HG03469 (cell line): Measurements from ENCODE around the gene HIVEP2.

Source experiments
- ATAC-seq: cut with Tn5 transposase; IDR thresholded peaks from one replicate; pipeline ENCODE4 v1.9.1; 2021; ENCODE audit warnings: mild to moderate bottlenecking, moderate library complexity, moderate number of reproducible peaks; ENCODE audit not compliant: unreplicated experiment

The HIVEP2 gene

DNA sequence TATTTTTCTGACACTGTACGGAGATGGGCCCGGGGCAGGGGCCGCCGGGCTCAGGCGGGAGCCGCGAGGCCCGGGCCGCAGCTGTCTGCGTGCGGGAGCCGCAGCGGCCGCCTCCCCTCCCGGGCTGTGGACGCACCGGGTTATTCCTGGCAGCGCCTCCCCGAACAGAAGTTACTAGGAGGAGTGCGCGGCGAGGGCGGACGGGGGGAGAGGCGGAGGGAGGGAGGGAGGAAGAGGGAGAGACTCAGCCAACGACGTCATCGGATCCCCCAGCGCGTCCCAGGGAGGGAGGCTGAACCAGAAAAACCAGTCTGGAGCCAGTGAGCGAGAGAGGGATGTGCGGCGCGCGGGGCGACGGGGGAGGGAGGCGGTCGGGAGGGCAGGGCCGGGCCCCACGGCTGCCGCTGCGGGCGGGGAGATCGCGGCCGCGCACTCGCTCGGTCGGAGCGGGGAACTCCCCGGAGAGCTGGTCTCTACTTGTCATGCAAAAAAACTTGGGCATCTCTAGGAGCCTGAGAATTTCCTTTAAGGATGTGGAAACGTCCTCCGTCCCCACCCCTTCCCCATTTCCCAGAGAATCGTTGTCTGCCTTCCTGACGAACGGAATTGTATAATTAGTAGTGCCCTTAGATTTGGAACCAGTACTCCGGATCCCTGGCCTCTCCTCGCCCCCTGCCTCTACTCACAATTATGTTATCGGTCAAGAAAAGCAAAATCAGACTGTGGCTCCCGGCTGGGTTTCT is 1.4 kb upstream of the HIVEP2 start:
- ATAC-seq: no peak

DNA sequence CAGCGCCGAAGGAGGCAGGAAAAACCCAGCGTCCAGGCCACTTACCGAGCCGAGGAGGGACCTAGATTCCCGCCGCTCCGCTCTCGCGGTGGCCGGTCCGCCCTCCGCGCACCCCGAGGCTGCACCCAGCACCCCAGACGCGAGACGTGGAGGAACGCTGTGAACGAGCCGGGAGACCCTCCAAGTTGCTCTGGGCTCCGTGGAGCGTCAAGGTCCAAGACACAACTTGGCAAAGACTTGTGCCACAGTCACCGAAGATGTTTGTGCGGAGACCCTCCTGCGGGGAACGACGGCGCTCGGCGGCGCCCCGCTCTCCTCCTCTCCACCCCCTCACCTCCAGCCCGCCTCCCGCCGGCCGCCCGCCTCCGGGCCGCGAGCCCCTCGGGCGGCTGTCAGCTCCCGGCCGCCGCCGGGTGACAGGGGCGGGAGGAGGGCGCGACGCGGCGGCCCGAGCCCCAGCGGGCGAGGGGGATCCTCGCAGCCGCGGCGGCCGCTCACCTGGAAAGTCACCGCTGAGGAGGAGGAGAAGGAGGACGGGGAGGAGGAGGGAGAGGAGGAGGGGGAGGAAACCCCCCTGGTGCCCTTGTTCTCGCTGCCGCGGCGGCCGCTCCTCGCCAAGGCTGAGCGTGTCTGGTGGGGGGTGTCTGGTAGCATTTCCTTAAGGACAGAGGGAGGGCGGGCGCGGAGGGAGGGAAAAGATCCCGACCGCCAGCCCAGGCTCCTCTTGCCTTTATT is 637 bp upstream of the HIVEP2 start:
- no peak for ATAC-seq

DNA sequence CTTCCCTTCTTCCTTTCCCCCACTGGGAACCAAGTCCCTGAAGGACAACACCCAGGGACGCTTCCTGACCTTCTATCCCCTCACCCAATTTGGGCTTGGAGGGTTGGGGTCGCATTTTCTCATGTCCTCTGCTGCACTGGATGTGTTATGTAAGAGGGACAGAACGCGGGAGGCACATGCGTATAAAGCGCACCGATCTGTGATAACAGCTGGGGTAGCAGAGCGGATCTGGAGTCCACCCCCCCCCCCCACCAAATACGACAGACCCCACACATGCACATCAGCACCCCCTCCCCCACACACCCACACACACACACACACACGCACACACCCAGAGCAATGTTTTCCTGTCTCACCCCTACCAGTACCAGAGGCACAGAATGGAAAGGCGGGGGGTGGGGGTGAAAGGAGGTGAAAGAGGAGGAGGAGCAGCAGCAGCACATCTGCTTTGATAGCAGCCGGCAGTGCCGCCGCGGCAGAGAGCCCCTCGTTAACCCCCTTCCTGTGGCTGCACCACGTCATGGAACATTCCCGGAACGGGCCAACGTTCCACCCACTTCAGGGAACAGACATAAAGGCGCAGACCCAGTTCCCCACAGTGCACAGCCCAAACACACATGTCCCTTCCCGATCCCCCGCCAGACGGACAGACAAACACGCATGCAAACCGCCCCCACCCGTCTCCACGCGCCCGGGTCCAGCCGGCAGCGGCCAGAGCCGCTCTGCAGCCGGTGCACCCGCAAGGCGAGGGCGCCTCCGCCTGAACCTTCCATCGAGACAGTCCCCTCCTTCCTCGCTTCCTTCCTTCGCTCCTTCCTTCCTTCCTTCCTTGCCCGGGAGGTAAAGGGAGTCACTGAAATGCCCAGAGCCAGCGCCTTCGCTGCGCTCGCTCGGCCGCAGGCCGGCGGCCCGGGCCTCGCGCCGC is 590 bp downstream of the HIVEP2 start:
- no peak for ATAC-seq

DNA sequence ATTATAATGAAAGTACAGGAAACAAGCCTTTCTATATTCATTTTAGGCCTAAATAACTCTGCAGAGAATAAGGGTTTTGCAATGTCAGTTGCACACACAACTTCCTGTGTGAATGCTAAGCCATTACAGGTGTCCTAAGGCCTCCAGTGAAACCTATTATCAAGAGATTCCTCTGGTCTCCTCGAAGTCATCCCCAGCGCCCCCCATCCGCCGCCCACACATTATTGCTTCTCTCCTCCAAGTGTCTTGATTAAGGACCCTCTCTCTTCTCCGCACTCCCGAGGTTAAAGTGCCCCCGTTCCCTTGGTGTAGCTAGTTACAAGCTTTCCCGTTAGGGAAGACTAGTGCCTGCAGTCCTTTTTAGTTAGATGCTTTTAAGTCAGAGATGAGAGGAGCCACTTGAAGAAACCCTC is 1.3 kb downstream of the HIVEP2 start:
- ATAC-seq: no peak

DNA sequence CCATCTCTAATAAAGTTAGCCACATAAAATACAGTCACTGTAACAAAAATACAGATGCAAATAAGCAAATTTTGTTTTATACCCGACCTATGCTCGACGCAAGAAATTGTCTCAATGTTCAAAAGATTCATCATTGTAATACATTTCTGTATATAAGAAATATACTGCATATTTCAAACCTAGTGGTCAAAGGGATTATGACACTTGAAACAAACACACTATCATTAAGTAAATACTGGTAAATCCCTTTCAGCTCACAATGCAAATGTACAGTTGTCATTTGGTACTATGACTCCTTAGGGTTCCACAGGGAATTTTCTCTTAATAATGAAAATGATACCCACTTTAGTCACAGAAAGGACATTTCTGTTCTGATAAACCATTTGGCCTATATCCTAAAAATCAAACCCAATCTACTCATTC is 2.2 kb downstream of the HIVEP2 start:
- ATAC-seq: no peak

DNA sequence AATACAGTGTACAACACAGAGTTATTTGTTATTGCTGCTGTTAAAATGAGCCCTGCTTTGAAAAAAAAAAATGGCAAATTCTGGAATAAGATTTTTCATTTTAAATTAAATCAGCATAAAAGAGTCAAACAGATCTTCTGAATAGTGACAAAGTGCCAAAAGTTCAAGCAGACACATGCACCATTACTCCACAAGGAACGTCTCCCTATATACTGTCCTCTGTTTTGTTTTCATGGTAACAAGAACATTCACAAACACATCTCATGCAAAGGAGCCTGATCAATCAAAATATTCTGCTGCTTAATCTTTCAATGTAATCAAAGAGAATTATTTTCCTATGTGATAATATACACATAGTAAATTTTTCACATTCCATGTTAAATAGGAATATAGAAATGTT is 2.7 kb downstream of the HIVEP2 start:
- ATAC-seq: no peak

DNA sequence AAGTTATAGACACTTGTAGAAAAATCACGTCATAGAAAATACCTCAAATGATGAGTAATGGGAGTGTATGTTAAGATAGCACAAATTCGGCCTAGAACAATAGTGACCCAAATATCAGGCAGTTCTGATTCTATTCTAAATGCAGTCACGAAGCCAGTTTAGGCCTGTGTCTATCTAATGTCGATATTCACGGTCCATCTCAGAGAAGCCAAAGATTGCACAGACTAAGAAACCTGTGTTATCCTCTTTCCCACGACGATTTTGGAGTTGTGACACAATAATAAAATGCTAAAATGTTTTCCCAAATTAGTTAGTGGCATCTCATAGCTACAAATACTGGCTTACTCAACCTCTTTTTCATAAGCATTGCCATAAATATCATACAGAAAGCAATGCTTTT is 4.0 kb downstream of the HIVEP2 start:
- ATAC-seq: no peak

DNA sequence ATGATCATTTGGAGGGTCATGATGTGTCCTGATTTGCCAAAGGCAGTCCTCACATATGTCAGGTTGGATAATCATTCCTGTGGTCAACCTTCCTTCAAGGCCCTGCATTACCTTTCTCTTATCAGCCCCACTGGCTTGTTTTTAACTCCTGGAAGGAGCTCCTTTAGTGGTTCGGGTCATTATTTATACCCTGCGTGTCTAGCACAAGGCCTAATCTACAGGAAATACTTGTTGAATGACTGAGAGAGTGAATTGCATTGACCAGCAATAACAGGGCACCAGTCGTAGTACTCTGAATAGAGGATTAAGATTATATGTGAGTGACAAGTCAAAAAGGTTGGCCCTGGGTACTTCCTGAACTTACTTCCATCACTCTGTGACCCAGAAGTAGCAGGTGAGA is 4.5 kb downstream of the HIVEP2 start:
- no peak for ATAC-seq

DNA sequence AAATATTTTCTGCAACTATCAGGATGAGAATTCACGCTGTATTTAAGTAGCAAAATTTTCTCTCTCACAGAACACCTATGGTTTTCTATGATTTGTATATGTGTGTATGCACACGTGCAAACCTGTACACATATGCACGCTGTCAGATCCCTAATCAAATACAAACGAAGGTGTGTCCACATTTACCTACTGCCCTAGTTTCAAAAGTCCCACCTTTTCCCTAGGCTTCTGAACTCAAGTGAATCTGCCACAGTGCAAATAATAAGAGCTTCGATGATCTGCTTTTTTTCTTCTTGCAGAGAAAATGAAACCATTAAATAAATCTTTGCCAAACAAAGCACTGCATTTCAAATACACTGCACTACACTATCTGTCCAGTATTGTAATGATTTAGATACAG is 6.5 kb downstream of the HIVEP2 start:
- no peak for ATAC-seq

DNA sequence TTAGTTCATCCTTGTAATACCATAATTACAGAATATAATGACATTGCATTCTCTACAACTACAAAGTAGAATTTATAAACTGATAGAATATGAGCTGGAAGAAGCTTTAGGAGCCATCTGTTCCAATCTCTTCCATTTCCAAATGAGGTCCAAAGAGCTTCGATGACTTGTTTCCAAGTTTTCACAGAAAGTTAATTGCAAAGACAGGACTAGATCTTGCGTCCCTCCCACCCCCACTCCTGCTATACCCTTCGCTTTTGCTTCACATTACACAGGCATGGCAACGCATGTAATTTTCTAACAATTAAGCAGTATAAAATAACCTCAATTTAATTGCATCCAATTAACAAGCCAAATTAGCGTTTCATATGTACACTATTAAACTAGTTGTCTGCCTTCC is 7.0 kb downstream of the HIVEP2 start:
- ATAC-seq: no peak

DNA sequence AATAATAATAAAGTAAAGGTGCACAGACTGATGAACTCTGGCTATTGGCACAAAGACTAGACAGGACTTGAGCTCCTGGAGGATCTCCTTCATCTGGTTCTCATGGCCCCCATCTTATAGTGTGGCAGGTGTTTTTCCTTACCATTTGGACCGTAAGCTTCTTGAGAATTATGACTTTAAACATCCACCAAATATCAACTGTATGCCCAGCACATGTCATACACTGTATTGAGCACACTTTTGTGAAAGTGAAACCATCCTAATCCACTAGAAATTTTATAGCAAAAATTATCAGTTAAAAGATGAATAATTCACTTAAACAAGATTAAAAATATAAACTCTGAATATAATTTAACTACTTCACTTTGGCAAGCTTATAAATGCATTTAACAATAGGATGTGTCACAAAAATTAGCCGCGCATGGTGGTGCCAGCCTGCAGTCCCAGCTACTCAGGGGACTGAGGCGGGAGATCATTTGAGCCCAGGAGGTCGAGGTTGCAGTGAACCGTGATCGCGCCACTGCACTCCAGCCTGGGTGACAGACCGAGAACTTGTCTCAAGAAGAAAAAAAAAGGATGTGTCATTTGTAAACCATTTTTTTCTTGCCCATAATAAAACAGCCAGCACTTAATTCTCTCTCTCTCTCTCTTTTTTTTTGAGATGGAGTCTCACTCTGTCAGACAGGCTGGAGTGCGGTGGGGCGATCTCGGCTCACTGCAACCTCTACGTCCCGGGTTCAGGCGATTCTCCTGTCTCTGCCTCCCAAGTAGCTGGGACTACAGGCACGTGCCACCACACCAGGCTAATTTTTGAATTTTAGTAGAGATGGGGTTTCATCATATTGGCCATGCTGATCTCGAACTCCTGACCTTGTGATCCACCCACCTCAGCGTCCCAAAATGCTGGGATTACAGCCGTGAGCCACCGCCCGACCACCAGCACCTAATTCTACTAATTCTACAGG is 9.1 kb downstream of the HIVEP2 start:
- ATAC-seq: peak; percentile 43

DNA sequence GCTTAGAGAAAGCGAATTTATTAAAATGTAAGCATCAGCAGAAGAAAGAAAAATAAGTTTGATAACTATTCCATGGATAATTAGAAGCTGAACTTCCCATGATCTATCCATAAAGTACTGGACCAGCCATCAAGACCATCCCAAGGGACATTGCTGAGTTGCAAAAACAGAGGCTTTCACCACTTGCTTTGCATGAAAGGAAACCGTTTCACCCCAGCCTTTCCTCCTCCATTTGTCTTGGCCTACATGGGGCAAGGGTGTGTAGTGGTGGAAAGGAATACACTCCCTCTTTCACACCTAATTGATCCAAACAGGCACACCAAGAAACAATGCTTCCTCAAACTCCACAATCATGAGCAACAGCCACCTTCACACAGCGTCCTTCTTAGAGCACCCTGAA is 10.4 kb downstream of the HIVEP2 start:
- ATAC-seq: no peak

DNA sequence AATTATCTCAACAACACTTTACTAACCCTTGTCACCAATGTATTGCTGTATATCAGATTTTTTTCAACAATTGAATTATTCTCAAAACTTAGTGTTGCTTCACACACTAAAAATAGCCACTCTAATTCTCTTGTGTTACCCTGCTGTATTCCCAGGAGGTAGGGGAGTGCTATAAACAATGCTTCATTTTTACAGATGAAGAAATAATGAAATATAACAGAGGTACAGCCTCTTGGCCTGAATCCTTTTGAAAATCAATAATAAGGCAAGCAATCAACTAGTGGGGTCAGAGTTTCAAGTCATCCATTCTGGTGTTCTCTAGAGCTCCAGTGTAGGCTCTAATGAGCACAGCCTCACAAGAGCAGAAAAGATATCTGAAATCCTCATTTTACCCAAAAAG is 10.9 kb downstream of the HIVEP2 start:
- ATAC-seq: no peak

DNA sequence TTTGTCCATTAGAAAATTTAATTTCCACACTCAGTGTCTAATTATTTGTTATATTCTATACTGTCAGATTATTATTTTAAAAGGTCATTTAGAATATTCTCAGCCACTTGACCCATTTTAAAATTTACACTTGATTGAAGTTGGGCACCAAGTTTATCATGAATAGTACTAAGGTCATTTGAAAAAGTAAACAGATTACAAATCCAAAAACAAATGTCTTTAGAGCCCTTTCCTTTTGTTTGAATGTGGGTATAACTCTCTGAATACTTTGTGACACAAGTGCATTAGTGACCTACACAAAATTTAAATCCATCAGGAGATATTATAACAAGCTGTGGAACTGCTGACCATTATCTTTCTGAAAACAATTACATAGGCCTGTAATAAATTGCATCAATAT is 11.3 kb downstream of the HIVEP2 start:
- ATAC-seq: no peak

DNA sequence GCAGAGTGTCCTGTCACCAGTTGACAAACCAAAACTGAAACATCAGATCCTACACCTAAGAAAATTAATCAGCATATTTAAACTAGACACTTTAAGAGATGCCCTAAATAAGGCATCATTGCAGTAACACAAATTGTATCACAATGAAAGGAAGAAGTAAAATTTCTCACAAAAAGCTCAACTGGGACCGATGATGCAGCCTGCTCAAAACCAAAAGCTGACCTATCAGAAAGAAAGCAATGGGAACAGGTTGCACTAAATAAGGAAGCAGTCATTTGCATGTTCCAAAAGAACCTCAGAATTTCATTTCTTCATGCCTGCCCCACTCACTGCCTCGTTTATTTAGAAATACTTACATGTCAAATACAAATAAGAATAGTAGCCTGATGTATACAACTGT is 12.1 kb downstream of the HIVEP2 start:
- no peak for ATAC-seq

DNA sequence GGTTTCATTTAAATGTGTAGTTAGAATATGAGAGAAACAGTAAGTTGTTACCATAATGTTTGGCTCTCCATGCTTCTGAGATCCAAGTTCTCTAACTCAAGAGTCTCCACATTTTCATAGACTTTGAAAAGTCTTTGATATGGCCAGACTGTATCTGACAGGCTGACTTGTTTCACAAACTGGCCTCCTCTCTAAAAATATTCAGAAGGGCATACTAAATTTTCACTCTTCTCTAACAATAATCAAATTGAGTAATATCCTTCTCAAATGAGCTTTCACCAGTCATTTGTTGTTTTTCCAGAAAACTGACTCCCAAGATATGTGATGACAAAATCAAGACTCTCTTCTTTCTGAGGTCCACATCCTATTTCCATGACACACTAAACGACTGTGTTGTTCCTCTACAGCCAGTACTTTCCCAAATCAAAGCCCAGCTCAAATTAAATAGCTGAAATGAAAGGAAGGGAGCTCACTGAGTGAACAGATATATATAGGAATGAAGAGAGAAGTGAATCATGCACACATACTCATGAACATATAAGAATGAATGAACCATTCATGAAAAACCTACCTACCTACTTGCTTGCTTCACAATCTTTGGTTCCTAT is 15.1 kb downstream of the HIVEP2 start:
- ATAC-seq: no peak

DNA sequence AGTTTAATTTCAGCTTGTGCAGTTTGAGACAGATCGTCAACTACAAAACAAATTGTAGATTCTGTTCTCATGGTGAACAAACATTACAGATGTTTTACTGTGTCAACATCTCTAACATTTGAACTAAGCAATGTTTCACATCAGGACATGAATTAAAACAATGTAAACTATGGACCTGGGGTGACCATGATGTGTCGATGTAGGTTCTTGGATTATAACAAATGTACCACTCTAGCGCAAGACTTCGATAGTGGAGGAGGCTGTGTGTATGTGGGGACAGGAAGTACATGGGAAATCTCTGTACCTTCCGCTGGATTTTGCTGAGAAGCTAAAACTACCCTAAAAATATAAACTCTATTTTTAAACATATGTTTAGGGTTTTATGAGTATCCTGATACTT is 17.1 kb downstream of the HIVEP2 start:
- ATAC-seq: no peak

DNA sequence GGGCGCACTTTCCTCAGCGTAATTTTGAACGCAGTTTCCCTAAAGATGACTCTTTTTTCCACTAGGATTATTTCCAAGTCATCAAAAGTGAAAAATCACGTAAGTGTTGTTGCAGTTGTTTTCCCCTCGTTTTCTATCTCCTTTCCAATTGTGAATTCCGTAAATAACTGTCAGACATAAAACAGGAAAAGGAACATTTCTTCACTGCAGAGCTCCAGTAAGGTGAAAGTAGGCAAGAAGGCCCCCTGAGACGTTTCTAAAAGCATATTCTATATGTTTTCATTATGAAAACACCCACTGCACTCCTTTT is 17.8 kb downstream of the HIVEP2 start:
- no peak for ATAC-seq

DNA sequence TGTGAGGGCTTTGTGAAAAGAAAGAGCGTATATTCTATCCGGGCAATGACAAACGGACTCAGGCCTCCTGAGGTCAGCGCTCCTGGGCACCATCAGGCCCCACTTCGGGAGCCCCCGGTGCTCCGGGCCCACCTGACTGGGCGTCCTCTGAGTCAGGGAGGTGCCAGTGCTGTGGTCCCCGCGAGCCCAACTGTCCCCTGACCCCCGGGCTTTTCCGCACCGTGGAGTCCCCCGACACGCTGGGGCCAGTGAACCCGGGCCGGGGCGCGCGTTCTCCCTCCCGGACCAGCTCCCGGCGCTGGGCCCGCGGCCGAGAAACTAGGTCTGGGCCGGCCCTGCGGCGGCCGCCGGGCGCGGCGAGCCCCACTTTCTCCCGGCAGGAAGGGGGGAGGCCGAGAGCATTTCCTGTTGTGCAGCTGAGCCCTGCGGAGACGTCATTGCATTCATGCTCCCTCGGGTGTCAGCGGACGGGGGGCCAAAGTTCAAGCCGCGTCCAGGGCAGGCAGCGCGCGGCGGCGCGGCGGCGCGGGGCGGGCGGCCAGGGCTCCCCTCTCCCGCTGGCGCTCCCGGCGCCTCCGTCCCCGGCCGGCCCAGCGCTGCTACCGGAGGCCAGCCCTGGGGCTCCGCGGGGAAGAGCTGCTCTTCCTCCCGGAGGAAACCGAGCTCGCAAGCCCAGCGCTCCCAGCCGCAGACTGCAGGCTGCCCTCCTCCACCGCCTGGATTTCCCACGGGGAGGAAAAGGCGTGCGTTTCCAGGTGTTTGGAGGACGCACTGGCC is 18.3 kb downstream of the HIVEP2 start:
- ATAC-seq: peak; percentile 64

DNA sequence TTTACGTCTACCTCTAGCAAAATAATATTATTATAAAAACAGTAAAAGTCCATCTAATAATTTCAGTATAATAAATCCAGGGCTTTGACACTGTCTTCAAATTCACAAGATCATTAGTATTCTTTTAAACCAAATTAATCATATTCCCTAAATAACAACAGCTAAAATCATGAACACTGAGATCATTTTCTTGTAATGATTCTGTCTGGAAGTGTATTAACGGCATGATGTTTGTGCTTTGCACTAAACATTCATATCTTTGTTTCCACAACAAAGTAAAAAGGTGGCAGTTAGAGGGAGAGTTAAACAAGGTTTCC is 18.8 kb downstream of the HIVEP2 start:
- ATAC-seq: no peak
